ENCODE measurements around the gene LOXHD1.

LOXHD1 gene

DNA sequence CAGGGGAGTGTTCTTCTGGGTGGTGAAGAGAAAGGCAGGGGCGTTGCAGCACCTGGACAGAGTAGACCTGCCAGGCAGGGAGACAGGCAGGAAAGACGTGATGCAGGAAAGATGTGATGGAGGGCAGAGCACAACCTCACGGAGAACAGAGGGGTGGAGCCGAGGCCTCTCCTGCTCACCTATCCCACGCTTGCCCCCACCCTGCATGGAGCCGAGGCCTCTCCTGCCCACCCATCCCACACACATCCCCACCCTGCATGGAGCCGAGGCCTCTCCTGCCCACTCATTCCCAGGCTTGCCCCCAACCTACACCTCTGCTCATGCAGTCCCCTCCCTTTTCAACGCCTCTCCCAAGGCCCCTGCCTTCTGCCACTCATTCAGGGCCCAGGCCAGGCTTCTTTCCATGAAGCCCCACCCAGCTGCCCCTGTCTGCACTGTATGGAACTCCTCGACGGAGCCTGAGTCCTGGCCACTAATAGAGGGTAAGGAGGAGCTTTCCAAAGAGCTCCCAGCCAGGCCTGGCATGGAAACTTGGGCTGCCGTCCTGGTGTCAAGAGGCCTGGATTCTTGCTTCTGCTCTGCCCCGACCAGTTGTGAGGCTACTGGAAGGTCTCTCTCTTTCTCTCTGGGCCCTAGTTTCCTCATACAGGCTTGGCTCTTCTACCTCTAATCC is 32.0 kb upstream of the LOXHD1 start:
- H3K9ac ChIP-seq (ENCODE audit: low read depth, low read length): no peak overlapping the region
- no peaks in the 10 kb centered on the region for H3K36me3 ChIP-seq (ENCODE audit: insufficient read depth, low read length)
- no peak overlapping the region for H3K4me3 ChIP-seq (ENCODE audit: low read length)
- H3K4me1 ChIP-seq (ENCODE audit: insufficient read depth, low read length): peaks cover 8% of the 10 kb centered on the region; the same call in 1 of the 2 replicates
- no peaks in the 10 kb centered on the region for H3K9me3 ChIP-seq (ENCODE audit: insufficient read depth, low read depth, low read length)
- 88% methylated on average over 12 of the region's 12 CpGs for WGBS
- no peaks in the 10 kb centered on the region for H3K27me3 ChIP-seq (ENCODE audit: insufficient read depth, low read length)
- H3K27ac ChIP-seq (ENCODE audit: low read depth, low read length): no peak overlapping the region

DNA sequence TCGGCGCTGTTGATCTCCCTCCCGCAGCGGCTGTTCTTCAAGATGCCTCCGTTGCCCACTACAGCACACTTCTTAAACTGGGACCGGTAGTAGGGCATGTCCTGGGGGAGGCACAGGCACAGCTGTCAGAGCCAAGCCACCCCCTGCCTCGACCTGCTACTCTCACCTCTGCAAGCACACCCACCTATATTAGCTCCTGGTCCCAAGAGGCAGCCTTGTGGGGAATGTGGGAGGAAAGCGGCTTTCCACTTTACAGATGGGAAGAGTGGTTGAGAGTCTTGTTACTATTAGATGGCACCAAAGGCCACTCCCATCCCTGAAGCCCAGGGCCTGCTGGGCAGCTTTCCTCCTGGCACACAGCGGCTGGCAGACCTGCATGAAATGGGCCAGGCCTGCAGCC is 29.2 kb upstream of the LOXHD1 start:
- no peak overlapping the region for H3K27ac ChIP-seq (ENCODE audit: low read depth, low read length)
- 96% methylated on average over 8 of the region's 9 CpGs for WGBS
- H3K4me1 ChIP-seq (ENCODE audit: insufficient read depth, low read length): no peaks in the 10 kb centered on the region
- H3K4me3 ChIP-seq (ENCODE audit: low read length): no peak overlapping the region
- H3K9ac ChIP-seq (ENCODE audit: low read depth, low read length): no peak overlapping the region
- H3K9me3 ChIP-seq (ENCODE audit: insufficient read depth, low read depth, low read length): no peaks in the 10 kb centered on the region
- H3K36me3 ChIP-seq (ENCODE audit: insufficient read depth, low read length): no peaks in the 10 kb centered on the region
- H3K27me3 ChIP-seq (ENCODE audit: insufficient read depth, low read length): no peaks in the 10 kb centered on the region

DNA sequence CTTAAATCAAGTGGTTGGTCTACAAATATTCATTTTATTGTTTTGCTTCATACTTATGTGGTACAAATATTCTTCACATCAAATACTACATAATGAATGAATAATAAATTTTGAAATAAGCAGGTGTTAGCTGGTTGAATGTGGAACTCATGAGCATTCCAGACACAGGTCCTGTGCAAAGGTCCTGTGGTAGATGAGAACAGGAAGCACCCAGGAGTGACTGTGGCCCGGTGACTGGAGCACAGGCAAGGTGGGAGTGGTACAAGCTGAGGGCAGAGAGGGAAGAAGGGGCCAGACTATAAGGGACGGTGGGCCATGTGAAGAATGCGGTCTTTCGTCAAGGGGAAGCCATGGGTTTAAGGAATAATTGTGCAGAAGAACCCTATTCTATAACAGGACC is 26.2 kb upstream of the LOXHD1 start:
- Histone ChIP-seq H3K4me3 (ENCODE audit: low read length) (no peak overlapping the region), H3K36me3 (ENCODE audit: insufficient read depth, low read length) (no peaks in the 10 kb centered on the region), H3K4me1 (ENCODE audit: insufficient read depth, low read length) (no peaks in the 10 kb centered on the region), H3K27ac (ENCODE audit: low read depth, low read length) (no peak overlapping the region), H3K9me3 (ENCODE audit: insufficient read depth, low read depth, low read length) (no peaks in the 10 kb centered on the region), H3K27me3 (ENCODE audit: insufficient read depth, low read length) (no peaks in the 10 kb centered on the region), H3K9ac (ENCODE audit: low read depth, low read length) (no peak overlapping the region)
- WGBS: 94% methylated on average over 3 of the region's 4 CpGs

DNA sequence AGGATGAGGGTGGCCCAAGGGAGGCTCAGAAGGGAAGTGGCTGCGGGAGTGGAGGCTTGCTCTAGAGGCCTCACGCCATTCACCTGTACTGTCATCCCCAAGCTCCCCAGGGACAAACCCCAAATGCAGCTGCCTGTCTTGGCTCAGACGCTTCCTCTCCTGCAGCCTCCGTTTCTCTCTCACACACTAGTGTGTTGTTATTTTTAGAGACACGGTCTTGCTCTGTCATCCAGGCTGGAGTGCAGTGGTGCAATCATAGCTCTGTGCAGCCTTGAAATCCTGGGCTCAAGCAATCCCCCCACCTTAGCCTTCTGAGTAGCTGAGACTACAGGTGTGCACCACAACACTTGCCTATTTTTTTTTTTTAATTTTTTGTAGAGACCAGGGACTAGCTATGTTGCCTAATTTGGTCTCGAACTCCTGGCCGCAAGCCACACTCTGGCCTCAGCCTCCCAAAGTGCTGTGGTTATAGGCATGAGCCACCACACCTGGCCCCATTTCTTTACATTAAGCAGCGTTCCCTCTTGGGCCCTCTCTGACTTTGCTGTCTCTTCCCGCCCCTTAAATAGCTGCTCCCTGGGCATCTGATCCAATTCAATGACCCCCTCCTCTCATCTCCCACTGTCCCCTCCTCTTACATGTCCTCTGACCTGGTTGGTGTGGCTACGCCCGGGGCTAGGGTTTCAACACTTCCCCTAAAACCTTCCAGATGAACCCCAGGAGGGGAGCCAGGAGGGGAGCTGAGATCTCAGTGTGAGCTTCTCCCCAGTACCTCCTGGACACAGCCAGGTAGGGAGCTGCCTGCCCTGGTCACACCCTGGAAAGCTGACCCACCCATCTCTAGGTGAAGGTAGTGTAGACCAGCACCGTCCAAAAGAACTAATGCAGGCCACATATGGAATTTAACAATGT is 24.0 kb upstream of the LOXHD1 start:
- no peak overlapping the region for H3K4me3 ChIP-seq (ENCODE audit: low read length)
- no peak overlapping the region for H3K27ac ChIP-seq (ENCODE audit: low read depth, low read length)
- WGBS: 91% methylated on average over 12 of the region's 12 CpGs
- H3K9ac ChIP-seq (ENCODE audit: low read depth, low read length): no peak overlapping the region
- H3K9me3 ChIP-seq (ENCODE audit: insufficient read depth, low read depth, low read length): no peaks in the 10 kb centered on the region
- H3K27me3 ChIP-seq (ENCODE audit: insufficient read depth, low read length): no peaks in the 10 kb centered on the region
- H3K36me3 ChIP-seq (ENCODE audit: insufficient read depth, low read length): no peaks in the 10 kb centered on the region
- H3K4me1 ChIP-seq (ENCODE audit: insufficient read depth, low read length): no peaks in the 10 kb centered on the region; the same call in 1 of the 2 replicates

DNA sequence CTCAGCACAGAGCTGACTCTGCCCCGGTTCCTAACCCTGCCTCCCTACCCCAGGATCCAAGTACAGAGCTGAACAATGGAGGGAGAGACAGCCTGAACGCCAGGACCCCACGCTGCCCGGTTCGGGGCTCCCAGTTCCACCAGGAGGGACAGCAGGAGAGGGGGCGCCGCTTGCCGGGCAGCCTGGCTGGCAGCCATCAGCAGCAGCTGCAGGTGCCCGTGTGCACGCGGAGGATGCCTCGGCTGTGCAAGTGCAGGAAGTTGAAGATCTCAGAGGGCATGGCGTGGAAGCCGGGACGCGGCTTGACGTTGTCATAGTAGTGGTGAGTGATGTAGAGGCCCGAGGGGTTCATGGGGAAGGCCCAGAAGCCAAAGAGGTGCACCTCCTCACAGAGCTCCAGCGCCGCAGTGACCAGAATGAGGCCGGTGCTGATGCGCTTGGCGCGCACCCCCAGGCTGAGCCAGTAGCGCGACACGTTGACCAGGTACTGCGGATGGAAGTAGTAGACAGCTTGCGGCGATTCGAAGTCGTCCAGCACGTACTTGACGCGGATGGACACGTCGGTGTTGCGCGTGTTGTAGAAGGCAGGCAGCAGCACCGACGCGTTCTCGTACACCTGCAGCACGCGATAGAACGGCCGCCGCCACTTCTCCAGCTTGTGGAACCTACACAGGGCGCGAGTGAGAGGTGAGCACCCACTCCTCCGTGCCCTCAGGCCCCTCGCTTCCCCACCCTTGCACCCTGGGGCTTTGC is 23.0 kb upstream of the LOXHD1 start:
- Histone ChIP-seq H3K9me3 (ENCODE audit: insufficient read depth, low read depth, low read length) (no peaks in the 10 kb centered on the region), H3K36me3 (ENCODE audit: insufficient read depth, low read length) (no peaks in the 10 kb centered on the region), H3K4me3 (ENCODE audit: low read length) (no peak overlapping the region), H3K4me1 (ENCODE audit: insufficient read depth, low read length) (no peaks in the 10 kb centered on the region; the same call in 1 of the 2 replicates), H3K27ac (ENCODE audit: low read depth, low read length) (no peak overlapping the region), H3K9ac (ENCODE audit: low read depth, low read length) (no peak overlapping the region), H3K27me3 (ENCODE audit: insufficient read depth, low read length) (no peaks in the 10 kb centered on the region)
- WGBS: 95% methylated on average over 52 of the region's 52 CpGs

DNA sequence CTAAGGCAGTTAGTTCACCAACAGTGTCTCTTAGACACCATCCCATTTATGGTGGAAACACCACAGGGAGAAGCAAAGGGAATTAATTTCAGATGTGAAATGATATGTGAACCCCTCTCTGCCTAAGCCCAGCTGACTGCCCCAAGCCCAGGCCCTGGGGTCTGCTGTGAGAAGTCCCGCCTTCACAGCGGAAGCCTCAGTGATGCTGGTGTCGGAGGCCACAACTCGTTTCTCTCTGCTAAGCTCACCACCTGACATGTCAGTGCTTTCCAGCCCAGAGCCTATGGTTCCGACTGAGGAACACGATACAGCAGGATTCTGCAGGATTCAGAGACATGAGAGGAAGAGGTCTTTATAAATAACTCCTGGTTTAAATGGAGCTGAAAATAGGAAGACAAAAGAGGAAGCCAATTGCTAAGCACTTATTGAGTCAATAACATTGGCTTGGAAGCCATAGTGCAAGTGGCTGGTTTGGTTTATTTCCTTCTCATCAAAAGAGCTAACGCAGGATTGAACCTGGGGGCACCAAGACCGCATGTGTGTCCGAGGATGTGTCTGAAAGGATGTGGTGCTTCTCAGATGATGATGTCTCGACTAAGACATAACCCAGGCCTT is 21.9 kb upstream of the LOXHD1 start:
- no peaks in the 10 kb centered on the region for H3K27me3 ChIP-seq (ENCODE audit: insufficient read depth, low read length)
- no peak overlapping the region for H3K9ac ChIP-seq (ENCODE audit: low read depth, low read length)
- no peaks in the 10 kb centered on the region for H3K9me3 ChIP-seq (ENCODE audit: insufficient read depth, low read depth, low read length)
- WGBS: 93% methylated on average over 10 of the region's 10 CpGs
- no peak overlapping the region for H3K27ac ChIP-seq (ENCODE audit: low read depth, low read length)
- no peak overlapping the region for H3K4me3 ChIP-seq (ENCODE audit: low read length)
- no peaks in the 10 kb centered on the region; the same call in 1 of the 2 replicates for H3K4me1 ChIP-seq (ENCODE audit: insufficient read depth, low read length)
- H3K36me3 ChIP-seq (ENCODE audit: insufficient read depth, low read length): no peaks in the 10 kb centered on the region

DNA sequence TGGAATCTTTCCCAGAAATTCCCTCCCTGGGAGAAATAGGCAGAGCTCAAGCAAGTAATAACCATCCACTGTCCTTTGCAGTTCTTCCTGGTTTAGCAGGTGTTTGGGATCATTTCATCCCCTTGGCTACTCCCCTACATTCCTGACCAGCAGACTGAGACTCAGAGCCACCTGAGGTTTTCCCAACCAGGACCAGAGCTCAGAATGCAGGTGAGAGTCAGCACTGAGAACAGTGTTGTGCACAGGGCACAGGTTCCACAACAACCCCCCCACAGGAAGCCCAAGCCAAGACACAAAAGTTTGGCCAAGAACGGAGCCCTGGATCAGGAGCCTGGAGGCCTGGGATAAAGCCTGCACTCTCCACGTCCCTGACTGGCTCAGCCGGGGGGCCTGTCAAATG is 21.0 kb upstream of the LOXHD1 start:
- Histone ChIP-seq H3K4me3 (ENCODE audit: low read length) (no peak overlapping the region), H3K4me1 (ENCODE audit: insufficient read depth, low read length) (no peaks in the 10 kb centered on the region; the same call in 1 of the 2 replicates), H3K36me3 (ENCODE audit: insufficient read depth, low read length) (no peaks in the 10 kb centered on the region), H3K9ac (ENCODE audit: low read depth, low read length) (no peak overlapping the region), H3K9me3 (ENCODE audit: insufficient read depth, low read depth, low read length) (no peaks in the 10 kb centered on the region), H3K27me3 (ENCODE audit: insufficient read depth, low read length) (no peaks in the 10 kb centered on the region), H3K27ac (ENCODE audit: low read depth, low read length) (no peak overlapping the region)
- 73% methylated on average over 3 of the region's 3 CpGs for WGBS

DNA sequence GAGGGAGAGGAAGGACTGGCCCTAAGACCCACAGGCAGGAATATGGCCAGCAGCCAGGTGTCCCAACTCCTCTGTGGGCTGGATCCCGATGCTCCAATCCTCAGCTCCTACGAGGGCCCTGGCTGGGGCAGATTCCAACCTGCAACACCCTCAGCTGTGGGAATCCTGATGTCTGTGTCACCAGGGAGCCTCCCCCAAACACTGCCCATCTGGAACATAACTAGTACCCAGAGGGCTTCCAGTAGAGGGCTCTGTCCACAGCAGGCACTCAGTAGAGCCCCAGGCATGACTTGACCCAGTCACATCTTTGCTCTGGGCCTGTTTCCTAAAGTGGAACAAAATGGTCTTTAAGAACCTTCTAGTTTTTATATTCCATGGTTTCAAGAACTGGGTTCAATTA is 20.6 kb upstream of the LOXHD1 start:
- Histone ChIP-seq H3K4me3 (ENCODE audit: low read length) (no peak overlapping the region), H3K36me3 (ENCODE audit: insufficient read depth, low read length) (no peaks in the 10 kb centered on the region), H3K27ac (ENCODE audit: low read depth, low read length) (no peak overlapping the region), H3K9me3 (ENCODE audit: insufficient read depth, low read depth, low read length) (no peaks in the 10 kb centered on the region), H3K27me3 (ENCODE audit: insufficient read depth, low read length) (no peaks in the 10 kb centered on the region), H3K4me1 (ENCODE audit: insufficient read depth, low read length) (no peaks in the 10 kb centered on the region; the same call in 1 of the 2 replicates), H3K9ac (ENCODE audit: low read depth, low read length) (no peak overlapping the region)
- WGBS: 84% methylated on average over 2 of the region's 2 CpGs

DNA sequence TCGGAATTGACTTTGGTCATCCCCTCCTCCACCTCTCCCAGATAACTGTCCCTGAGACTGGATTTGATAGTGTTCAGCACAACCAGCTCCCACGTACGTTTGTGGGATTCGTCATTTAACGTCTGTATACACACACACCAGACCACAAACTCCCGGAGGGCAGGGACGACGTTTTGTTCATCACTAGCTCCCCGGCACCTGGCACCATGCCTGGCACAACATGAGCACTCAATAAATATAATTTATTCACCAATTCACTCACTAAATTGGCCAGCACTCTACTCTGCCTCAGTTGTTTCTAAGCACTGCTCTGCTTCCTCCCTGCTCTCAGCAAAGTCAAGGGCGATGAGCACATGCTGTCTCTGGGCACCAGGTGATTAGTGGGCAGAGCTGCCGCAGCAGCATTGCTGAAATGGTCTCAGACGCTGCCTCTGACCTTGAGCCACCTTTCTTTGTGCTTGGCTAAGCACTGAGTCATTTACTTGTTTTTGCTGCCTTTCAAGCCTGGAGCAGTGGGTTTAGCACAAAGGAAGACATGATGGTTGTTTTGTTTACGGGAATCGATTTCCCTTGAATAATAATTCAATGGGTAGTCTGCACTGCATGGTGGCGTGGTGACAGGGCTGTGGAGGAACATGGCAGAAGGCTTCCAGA is 19.3 kb upstream of the LOXHD1 start:
- Histone ChIP-seq H3K4me3 (ENCODE audit: low read length) (no peak overlapping the region), H3K27ac (ENCODE audit: low read depth, low read length) (no peak overlapping the region), H3K9me3 (ENCODE audit: insufficient read depth, low read depth, low read length) (no peaks in the 10 kb centered on the region), H3K9ac (ENCODE audit: low read depth, low read length) (no peak overlapping the region), H3K36me3 (ENCODE audit: insufficient read depth, low read length) (no peaks in the 10 kb centered on the region), H3K27me3 (ENCODE audit: insufficient read depth, low read length) (no peaks in the 10 kb centered on the region), H3K4me1 (ENCODE audit: insufficient read depth, low read length) (no peaks in the 10 kb centered on the region; the same call in 1 of the 2 replicates)
- 74% methylated on average over 15 of the region's 15 CpGs for WGBS

DNA sequence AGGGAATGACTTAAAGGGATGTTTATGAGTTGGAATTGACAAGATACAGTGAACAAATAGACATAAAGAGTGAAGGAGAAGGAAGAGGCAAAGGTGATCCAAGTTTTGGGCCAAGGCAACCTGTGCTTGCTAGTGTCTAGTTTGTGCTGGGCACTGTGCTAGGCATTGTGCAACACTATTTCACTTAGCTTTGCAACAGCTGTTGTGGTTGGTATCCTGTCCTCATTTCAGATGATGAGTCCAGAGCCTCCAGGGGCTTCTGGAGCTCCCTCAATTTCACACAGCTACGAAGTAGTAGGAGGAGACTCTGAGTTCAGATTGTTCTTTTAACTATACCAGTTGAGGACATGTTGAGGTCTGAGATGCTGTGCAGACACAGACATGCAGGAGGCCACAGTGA is 18.1 kb upstream of the LOXHD1 start:
- H3K4me1 ChIP-seq (ENCODE audit: insufficient read depth, low read length): no peaks in the 10 kb centered on the region; the same call in 1 of the 2 replicates
- no peak overlapping the region for H3K27ac ChIP-seq (ENCODE audit: low read depth, low read length)
- no peak overlapping the region for H3K9ac ChIP-seq (ENCODE audit: low read depth, low read length)
- H3K36me3 ChIP-seq (ENCODE audit: insufficient read depth, low read length): no peaks in the 10 kb centered on the region
- H3K4me3 ChIP-seq (ENCODE audit: low read length): no peak overlapping the region
- H3K9me3 ChIP-seq (ENCODE audit: insufficient read depth, low read depth, low read length): no peaks in the 10 kb centered on the region
- WGBS: 80% methylated on average over 1 of the region's 1 CpG
- H3K27me3 ChIP-seq (ENCODE audit: insufficient read depth, low read length): no peaks in the 10 kb centered on the region

All from HUES64 (cell line).